ENCODE data around the gene AXIN1.
"Not testable (repeated sequence)": the region's sequence is repeated elsewhere in the genome, so short reads cannot be mapped to it uniquely, and the experiment has no call there.

DNA sequence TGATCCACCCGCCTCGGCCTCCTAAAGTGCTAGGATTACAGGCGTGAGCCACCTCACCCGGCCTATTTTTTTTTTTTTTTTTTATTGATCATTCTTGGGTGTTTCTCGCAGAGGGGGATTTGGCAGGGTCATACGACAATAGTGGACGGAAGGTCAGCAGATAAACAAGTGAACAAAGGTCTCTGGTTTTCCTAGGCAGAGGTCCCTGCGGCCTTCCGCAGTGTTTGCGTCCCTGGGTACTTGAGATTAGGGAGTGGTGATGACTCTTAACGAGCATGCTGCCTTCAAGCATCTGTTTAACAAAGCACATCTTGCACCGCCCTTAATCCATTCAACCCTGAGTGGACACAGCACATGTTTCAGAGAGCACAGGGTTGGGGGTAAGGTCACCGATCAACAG lies 94.4 kb downstream of the AXIN1 start:
- TF ChIP-seq PHB2 (IDR thresholded peaks at IDR 0.05; ENCODE audit: low read depth); GABPB2 (CRISPR knock-in tag; conservative IDR thresholded peaks at IDR 0.05); PTBP1 (IDR thresholded peaks at IDR 0.05; ENCODE audit: low read depth, low read length): not testable (repeated sequence)
- TF ChIP-seq, protein P1, sequence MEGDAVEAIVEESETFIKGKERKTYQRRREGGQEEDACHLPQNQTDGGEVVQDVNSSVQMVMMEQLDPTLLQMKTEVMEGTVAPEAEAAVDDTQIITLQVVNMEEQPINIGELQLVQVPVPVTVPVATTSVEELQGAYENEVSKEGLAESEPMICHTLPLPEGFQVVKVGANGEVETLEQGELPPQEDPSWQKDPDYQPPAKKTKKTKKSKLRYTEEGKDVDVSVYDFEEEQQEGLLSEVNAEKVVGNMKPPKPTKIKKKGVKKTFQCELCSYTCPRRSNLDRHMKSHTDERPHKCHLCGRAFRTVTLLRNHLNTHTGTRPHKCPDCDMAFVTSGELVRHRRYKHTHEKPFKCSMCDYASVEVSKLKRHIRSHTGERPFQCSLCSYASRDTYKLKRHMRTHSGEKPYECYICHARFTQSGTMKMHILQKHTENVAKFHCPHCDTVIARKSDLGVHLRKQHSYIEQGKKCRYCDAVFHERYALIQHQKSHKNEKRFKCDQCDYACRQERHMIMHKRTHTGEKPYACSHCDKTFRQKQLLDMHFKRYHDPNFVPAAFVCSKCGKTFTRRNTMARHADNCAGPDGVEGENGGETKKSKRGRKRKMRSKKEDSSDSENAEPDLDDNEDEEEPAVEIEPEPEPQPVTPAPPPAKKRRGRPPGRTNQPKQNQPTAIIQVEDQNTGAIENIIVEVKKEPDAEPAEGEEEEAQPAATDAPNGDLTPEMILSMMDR (IDR thresholded peaks at IDR 0.05 in 2 of 3, conservative IDR thresholded peaks at IDR 0.05 in 1 of 3; ENCODE audit: insufficient read depth in 2 of 3, low read depth in 1 of 3, low read length in 3 of 3), result not testable (repeated sequence)

All from K562 (cell line).